NCI-H345 (cell line): ENCODE data around the gene MASP2.
"Not testable (repeated sequence)": the region's sequence is repeated elsewhere in the genome, so short reads cannot be mapped to it uniquely, and the experiment has no call there.

Experiments
- DNase-seq: peaks from one replicate; lab custom pipeline; 2025; lab: John Stamatoyannopoulos, UW

MASP2 gene

DNA sequence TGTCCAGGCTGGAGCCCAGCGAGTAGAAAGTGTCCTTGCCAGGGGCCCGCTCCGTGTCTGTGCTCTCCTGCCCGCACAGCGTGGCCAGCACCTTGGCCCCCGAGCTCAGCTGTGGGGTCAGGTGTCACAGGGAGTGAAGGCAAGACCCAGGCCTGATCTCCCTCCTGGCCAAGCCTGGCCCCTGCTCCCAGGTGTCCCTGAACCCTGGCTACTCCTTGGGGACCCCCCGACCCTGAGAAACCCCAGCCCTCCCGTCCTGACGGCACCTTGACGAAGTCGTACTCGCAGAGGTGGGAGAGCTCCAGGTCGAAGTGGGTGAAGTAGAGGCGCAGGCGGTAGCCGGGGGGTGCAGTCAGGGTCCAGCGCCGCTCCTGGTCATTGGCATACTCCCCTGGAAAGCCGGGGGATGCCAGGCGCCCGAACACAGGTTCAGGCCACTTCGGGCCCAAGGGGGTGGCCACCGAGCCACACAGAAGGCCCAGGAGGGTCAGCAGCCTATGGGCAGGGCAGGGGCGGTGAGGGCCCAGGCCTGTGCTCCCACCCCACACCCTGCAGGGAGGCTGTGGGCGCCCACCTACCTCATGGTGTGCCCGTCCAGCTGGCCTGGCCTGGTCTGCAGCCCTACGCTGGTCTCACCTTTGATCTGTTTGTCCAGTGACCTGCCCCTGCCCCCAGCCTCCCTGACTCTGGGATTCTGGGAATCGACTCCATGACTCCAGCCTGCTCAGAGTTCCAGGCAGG is at the start of gene MASP2:
MASP2 (minus strand) TSS at position 615 of the 741 bp plus-strand sequence; CDS start at position 583, 32 bp downstream.
- DNase-seq: no peak

DNA sequence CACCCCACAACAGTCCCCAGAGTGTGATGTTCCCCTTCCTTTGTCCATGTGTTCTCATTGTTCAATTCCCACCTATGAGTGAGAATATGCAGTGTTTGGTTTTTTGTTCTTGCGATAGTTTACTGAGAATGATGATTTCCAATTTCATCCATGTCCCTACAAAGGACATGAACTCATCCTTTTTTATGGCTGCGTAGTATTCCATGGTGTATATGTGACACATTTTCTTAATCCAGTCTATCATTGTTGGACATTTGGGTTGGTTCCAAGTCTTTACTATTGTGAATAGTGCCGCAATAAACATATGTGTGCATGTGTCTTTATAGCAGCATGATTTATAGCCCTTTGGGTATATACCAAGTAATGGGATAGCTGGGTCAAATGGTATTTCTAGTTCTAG is 36.7 kb upstream of the MASP2 start:
- not testable (repeated sequence) for DNase-seq

DNA sequence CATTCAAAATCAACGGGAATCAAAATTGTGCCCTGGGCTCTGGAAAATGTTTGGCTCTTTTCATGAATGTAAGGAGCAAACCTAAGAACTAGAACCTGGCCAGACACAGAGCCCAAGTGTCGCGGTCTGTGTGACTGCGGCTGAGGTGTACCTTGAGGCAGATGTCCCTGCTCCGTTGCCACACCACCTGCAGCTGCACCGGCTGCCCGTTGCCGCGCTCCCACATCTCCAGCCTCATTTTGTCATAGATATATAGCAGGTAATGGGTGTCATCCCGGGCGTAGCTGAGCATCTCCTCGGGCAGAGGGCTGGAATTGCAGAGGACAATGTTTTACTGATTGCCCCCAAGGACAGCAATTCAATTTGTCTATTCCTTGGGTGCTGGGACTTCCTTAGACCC is 33.9 kb upstream of the MASP2 start:
- DNase-seq: no peak

DNA sequence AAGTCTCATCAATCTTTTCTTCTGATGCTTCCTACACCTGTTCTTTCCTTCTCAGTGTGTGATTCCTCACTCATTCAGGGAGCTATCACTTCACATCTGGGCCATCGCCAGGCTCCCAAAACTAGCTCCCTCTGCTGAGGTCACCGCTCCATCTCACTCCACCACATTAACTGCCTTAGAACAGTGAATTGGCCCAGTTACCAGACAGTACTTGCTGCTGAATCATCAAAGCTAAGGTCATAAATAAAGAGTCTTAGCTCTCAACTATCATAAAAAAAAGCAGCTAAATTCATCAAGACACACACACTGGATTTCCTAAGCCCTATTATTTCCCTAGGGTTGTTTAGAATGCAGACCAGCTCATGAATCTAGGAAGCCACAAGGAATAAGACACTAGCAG is 31.6 kb upstream of the MASP2 start:
- DNase-seq: no peak

DNA sequence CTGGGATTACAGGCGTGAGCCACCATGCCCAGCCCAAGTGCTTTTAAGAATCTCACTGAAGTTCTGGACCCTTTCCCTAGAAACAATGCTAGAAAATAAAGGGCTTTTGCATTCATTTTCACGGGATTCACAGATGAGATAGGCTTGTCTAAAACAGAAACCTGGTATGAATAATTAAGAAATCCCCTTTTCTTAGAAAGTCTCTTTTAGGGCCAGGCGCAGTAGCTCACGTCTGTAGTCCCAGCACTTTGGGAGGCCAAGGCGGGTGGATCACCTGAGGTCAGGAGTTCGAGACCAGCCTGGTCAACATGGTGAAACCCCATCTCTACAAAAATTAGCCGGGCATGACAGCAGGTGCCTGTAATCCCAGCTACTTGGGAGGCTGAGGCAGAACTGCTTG is 26.4 kb upstream of the MASP2 start:
- not testable (repeated sequence) for DNase-seq

DNA sequence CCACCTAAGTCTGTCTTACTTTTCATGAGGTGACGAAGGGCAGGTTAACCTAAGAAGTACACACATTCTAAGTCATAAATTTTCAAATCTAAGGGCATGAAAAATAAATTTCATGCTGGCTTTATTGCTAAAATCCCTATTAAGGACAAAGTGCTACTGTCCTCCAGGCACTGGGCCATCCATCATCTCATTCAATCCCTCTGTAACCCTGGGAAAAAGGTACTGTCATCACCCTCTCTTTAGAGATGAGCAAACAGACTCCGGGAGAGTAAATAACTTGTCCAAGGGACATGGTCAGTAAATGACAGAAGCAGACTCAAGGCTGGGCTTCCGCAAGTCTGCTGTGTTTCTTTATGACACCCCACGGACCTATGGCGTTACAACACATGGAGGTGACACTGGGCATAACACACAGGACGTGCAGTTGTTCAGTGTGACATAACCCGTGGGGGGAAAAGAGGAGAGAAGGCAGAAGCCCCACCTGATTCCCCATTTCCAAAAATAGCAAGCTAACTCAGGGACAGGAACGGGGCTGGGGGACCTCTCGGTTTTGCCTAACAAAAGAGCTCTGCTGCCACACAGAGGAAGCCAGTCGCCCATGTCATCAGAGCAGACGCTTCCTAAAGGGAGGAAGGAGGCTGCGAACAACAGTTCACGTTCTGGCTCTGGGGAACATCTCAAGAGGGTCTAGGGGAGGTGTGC is 25.3 kb upstream of the MASP2 start:
- DNase-seq: peak; percentile 92

DNA sequence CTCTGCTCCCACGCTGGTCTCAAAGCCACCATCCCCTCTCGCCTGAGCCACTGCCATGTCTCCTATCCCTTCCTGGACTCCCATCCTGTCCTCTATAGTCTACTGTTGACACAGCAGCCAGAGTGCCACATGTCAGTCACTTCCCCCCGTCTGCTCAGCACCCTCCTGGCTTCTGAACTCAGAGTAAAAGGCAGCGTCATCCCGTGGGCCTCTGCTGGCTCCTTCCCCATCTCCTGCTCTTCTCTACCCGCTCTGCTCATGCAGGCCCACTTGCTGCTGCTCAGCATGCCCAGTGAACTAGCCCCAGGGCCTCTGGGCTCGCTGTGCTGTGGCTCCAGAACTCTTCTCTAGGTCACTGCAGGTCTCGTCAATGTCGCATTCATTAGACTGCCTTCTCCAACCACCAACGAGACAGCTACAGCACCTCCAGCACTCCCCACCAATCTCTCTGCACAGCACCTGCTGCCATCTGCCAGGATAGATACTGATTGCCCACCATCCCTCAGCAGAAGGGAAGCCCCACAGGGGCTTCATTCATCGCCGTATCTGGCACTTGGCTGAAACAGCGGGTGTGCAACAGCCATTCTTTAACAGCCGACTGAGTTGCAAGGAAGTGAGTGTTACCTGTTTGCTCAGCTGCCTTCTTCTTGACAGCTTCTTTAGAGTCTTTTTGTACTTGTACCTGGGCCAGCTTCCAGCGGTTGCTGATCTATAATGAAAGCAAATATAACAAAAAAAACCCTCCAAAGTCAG is 24.6 kb upstream of the MASP2 start:
- DNase-seq: peak; percentile 93

DNA sequence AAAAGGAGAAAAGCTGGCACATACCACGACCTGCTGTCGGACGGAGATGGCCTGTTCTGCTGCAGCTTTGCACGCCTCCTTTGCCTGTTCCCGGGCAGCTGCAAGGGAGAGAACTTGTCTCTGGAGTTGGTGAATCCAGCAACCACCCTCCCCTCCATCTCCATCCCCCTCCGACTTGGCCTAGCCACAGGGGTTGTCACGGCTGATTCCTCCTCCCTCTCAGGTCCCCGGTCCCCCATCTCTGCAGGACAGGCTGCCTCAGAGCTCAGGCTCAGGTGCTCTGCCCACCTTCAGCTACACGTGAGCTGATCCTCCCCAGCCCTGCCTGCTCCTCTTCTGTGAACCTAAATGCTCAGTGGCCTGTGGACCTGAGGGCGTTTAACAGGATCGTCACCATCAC is 23.8 kb upstream of the MASP2 start:
- DNase-seq: peak; percentile 22

DNA sequence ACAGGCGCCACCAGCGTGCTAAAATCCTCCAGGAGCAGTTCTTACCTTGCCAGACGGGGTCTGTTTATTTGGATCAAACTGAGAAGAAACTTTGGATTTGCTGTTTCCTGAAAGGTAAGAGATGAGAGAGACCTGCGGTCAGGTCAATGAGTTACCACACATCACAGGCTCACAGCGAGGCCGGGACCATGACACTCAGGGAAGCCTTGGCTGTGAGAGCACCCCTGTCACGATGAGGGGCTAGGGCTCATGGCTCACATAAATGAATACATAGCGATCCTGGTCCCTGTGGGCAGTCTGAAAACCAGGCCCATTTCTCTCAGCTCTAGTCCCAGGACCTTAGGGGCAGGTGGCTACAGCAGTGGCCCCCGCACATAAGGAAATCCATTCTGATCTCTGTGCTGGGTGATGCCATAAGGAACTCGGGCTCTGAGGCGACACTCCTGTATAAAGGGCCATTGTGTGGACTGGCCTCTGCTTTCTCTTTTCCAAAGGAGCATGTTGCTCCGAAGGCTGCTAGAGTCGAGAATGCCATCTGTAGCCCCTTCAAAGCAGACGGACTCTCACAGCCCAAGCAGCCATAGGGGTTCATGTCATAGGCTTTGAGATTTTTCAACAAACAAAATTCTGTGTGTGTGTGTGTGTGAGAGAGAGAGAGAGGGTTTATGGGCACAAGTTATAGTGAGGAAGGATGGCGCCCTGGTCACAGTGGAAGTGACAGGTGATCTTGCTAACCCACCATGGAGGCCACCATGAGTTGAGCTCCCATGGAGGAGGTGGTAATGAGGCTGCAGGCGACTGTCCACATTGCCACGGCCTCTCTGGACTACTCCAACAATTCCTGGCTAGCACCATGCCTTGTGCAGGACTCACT is 21.8 kb upstream of the MASP2 start:
- DNase-seq: no peak

DNA sequence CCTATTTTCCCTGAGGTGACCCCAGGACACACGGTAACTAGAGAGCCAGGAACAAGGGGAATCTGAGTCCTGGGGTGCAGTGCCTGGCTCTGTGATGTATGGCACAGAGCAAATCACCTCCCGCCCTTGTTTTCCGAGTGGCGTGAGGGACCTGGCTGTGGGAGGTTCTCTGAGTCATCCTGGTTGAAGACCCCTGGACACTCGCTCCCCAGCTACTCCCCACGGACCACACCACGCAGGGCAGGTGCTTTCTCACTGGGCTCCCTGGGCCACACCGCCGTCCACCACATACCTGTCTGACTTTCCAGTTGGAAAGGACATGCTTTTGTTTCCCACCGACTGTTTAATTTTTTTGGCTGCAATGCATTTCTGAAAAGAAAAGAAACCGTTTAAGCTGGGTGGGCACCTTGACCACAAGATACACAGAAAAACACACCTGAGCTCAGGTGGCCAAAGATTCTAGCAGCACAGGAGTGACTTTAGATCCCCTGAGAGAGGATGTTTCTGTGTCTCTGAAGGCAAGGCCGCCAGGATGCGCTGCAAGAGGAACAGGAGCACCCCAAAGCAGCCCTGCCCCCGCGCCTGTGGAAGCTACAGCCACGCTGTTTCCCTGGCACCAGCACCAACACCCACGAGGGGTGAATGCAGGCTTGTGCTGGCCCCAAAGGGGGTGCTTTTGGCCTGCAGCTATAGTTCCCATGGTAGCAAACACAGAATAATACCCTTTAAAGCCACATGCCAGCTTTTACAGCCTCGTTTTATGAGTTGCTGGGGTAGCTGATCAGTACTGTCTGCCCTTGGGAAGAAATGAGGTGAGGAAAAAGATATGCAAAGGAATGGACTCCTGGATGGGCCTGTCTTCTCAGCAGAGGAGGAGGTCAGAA is 20.9 kb upstream of the MASP2 start:
- no peak for DNase-seq

DNA sequence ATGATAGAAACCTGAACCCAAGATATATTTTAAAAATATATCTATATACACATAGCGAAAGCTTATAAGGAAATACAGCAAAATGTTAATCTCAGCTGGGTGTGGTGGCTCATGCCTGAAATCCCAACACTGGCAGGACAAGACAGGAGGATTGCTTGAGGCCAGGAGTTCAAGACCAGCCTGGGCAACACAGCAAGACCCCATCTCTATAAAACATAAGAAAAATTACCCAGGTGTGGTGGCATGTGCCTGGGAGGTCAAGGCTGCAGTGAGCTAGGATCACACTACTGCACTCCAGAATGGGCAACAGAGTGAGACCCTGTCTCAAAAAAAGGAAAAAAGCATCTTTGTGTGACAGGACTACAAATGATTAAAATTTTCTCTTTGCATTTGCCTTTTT is 18.8 kb upstream of the MASP2 start:
- DNase-seq: no peak

DNA sequence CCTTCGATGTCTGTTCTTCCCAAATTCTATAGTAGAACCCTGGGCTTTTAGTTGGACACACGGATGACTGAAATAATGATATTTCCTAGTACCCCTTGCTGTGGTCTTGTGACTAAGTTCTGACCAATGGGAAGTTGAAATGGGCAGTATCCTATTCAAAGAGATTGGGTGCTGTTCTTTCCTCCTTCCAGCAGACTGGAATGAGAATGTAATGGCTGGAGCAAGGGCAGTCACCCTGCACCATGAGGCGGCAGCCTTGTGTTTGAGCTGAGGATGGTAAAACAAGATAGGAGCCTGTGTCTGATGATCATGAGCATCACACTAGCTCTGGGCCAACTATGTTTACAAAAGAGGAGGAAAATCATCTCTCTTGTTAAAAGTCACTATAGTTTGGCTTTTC is 17.9 kb upstream of the MASP2 start:
- no peak for DNase-seq

DNA sequence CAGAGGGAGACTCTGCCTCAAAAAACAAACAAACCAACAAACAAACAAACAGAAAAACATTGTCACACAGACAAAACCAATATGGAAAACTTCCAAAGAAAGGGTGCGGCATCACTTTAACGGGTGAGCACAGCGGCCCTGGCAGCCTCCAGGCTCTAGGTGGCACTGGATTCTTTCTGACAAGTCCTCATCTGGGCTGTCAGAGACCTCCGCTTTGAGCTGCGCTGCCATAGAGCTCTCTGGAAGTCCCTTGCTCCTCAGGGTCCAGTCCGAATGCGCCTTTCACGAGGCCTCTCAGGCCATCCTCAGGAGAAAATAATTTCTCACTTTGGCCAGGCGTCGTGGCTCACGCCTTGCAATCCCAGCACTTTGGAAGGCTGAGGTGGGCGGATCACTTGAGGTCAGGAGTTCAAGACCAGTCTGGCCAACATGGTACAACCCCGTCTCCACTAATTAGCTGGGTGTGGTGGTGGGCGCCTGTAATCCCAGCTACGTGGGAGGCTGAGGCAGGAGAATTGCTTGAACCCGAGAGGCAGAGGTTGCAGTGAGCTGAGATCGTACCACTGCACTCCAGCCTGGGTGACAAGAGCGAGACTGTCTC is 17.0 kb upstream of the MASP2 start:
- peak; percentile 47 for DNase-seq

DNA sequence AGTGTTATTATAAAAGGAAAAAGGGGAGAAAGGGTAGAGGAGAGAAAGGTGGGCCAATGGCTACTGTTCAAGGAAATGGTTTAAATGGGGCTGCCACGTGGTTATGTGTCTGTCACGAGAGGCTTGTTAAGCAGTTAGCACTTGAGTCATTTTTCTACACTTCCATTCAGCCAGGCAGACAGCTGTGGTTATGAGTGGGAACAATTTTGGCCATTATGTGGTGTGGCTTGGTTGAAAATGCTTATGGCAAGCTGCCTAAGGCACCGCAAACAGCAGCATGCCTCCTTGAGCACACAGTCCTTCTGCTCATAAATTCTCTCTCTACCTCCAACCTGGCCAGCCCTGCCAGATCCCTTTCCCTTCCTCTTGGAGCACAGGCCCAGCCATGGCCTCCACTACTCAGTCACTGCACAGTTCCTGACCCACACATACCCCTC is 15.9 kb upstream of the MASP2 start:
- DNase-seq: peak; percentile 16

DNA sequence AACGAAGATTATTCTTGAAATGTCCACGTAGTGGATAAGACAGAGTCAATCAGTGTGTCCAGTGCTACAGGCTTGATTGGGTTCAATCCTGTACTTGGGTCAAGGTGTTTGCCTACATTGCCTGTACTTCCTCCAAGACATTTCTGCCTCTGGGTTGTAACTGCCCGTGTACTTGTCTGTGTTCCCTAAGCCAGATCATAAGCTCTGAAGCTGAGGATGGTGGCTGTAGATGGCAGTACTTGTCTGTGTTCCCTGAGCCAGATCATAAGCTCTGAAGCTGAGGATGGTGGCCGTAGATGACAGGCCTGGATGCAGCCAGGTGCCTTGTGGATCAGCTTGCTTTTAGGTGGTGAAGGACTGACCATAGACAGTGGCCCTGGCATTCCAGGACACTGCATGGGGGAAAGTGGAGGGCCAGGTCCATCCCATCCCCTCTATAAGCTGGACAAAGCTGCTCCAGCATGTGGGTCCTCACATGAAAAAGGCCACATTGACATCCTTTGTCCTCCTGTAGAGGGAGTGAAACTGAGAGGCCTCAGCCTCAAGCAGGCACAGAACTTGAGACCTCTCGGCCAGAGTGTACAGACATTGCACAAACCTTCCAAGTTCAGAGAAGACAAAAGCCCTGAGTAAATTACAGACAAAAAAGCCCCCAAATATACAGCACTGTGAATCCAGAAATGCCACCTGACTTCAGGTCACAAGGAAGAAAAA is 14.8 kb upstream of the MASP2 start:
- no peak for DNase-seq

DNA sequence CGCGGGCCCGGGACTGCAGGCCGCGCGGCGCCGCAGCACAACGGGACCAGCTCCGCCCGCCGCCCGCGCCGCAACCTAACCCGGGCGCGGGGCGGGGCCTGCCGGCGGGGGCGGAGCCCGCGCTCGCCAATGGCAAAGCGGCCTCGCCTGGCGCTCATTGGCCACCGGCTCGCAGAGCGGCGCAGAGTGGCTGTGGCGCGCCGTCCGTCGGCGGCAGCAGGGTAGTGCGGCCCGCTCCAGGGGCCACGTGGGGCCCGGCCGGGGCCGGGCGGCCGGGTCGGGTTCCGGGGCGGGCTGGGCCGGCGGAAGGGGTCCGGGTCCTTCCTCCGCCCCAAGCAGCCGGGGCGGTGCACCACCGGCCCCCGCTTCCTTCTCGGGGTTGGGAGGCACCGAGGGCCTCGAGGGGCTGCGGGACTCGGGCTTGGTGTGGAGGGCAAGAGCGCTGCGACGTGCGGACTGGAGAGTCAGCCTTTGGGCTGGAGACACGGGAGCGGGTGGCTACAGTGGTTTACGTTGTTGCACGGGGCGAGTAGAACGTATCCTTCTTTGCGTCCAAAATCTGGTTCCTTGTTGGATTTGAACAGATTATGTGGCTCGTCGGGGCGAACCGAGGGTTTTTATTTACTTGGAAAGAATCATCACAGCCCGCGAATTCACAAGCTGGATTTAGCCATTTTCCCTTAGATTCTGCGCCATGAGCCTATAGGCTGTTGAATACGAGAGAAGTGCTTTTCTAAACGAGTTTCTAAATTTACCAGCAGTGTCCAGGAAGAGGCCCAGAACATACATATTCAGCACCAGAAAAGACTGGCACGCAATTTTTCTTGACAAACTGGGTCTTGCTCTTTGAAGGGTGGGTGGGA is 13.2 kb upstream of the MASP2 start, which contains the start of gene SRM:
SRM (minus strand) TSS at position 51 of the 863 bp plus-strand sequence. CDS start 75 bp downstream, outside the sequence.
- DNase-seq: peak; percentile 94

DNA sequence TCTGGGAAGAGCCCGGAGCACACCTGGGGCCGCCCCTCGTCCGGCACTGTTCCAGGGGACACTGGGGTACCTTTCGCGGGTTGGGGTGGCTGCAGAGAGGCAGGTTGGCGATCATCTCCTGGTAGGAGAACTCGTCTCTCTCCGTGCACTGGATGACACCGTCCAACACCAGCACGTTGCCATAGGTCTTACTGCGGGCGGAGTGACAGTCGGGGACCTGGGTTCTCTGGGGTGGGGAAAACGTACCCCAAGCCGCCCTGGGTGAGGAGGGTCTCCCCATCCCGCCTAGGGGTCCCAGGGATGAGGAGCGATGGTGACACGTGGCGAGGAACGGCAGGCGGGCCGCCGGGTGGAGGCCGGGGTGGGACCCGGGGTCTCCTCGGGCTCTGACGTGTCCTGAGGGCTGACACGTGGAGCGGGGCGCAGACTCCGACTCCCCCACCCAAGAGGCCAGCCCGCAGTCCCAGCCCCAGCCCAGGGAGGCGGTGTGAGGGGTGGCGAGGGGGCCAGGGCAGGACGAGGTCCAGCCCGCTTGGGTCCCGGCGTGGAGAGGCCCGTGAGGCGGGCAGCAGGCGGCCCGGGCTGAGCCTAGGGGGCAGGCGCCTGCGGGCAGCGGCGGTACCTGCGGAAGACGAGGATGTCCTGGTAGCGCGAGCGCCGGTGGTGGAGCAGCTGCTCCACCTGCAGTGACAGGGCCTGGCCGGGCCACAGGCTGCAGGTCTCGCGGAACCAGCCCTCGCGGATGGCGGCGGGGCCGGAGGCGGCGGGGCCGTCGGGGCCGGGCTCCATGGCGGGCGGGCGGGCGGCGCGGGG is 12.3 kb upstream of the MASP2 start:
- no peak for DNase-seq
